ENCODE data around the gene LITAF. TPM values are rescaled to one million over a fixed set of nuclear protein-coding genes. Genes with fewer than 3 reads are reported as not detected.

Gene LITAF
- total and polyA plus RNA-seq, 2 of the 4 experiments (the other 2 are of a cell fraction), result 113 to 206 TPM

- H3K27ac ChIP-seq (ENCODE audit: insufficient read depth, low read length), result no peak overlapping the region
- ATAC-seq (ENCODE audit: low read depth), result no peak
- no peak overlapping the region for H4K8ac ChIP-seq (ENCODE audit: low read depth in 2 of 2, low read length in 2 of 2)
- H2AK5ac ChIP-seq (ENCODE audit: low read depth, low read length), result no peak overlapping the region
- no peak overlapping the region for H2BK5ac ChIP-seq (ENCODE audit: low read depth, low read length, poor library complexity, severe bottlenecking)
- ChIA-PET CTCF (no interaction called here), POLR2A (ENCODE audit: unreplicated experiment) (no interaction called here)
- H3K4me2 ChIP-seq (ENCODE audit: low read depth, low read length), result no peak overlapping the region
- H3K18ac ChIP-seq (ENCODE audit: low read depth, low read length), result no peak overlapping the region
- H2BK15ac ChIP-seq (ENCODE audit: low read depth, low read length), result no peak overlapping the region
- H3K9ac ChIP-seq (ENCODE audit: low read depth, low read length), result no peak overlapping the region
- no peaks in the 10 kb centered on the region for H4K20me1 ChIP-seq (ENCODE audit: insufficient read depth, low read length)
- H3K4me3 ChIP-seq (ENCODE audit: insufficient read depth, low read depth, low read length), result no peak overlapping the region
- WGBS, 2 experiments (ENCODE audit: extremely low coverage in 2 of 2, insufficient read length in 1 of 2), result 64% methylated on average over 9 of the region's 24 CpGs; no CpG with 5 or more reads in 1 of the 2 experiments
- H3K27me3 ChIP-seq (ENCODE audit: control insufficient read depth, insufficient read depth, low read length), result no peaks in the 10 kb centered on the region; the same call in 1 of the 2 replicates
- H2BK120ac ChIP-seq (ENCODE audit: low read depth, low read length), result no peak overlapping the region
- no peak overlapping the region for H3K56ac ChIP-seq (ENCODE audit: extremely low read depth, insufficient read depth, low read length)
- no peak overlapping the region for H4K5ac ChIP-seq (ENCODE audit: low read depth, low read length)
- TF ChIP-seq NFE2L2 (IDR thresholded peaks at IDR 0.05; ENCODE audit: low read depth, low read length) (no peak), FOS (IDR thresholded peaks at IDR 0.05; ENCODE audit: low read depth, low read length) (no peak), SMC3 (IDR thresholded peaks at IDR 0.05; ENCODE audit: low read depth, low read length) (no peak), RCOR1 (IDR thresholded peaks at IDR 0.05; ENCODE audit: insufficient replicate concordance, low read length) (no peak), MAZ (IDR thresholded peaks at IDR 0.05; ENCODE audit: borderline replicate concordance, low read depth, low read length) (no peak), MAFK (IDR thresholded peaks at IDR 0.05; ENCODE audit: low read depth, low read length) (no peak), POLR2A (IDR thresholded peaks at IDR 0.05; ENCODE audit: low read depth, low read length) (no peak), USF2 (IDR thresholded peaks at IDR 0.05; ENCODE audit: low read depth, low read length) (no peak), MXI1 (IDR thresholded peaks at IDR 0.05; ENCODE audit: borderline replicate concordance, low read depth, low read length) (no peak), RAD21 (IDR thresholded peaks at IDR 0.05; ENCODE audit: low read length) (no peak)
- intact Hi-C loops (cut with micrococcal nuclease) (no loop called here), in situ Hi-C loops (cut with MboI; ENCODE audit: low sequenced_read_pairs) (no loop called here), dilution Hi-C loops (cut with HindIII; ENCODE audit: low sequenced_read_pairs, unreplicated experiment) (no loop called here)
- peaks cover 14% of the 10 kb centered on the region for H3K4me1 ChIP-seq (ENCODE audit: control insufficient read depth, insufficient read depth, low read length)
- H3K9me3 ChIP-seq (ENCODE audit: control insufficient read depth, insufficient read depth, low read length), result no peaks in the 10 kb centered on the region
- H3K4ac ChIP-seq (ENCODE audit: low read depth, low read length), result no peak overlapping the region
- no peaks in the 10 kb centered on the region for H3K36me3 ChIP-seq (ENCODE audit: control insufficient read depth, insufficient read depth, low read length)
- no TSS peak for BruUV-seq (replicated peaks)
- H3K14ac ChIP-seq (replicated peaks; ENCODE audit: low read depth, low read length), result no peak overlapping the region
- DNase-seq, result no peak
- H2AFZ ChIP-seq (replicated peaks; ENCODE audit: low read length, poor library complexity), result peak overlapping the region; percentile 32
- H3K23ac ChIP-seq (ENCODE audit: low read depth, low read length), result no peak overlapping the region
- H3K9me1 ChIP-seq (ENCODE audit: insufficient read depth, low read length), result peaks cover 10% of the 10 kb centered on the region
- no peak overlapping the region for H4K91ac ChIP-seq (ENCODE audit: insufficient read depth, low read depth, low read length)
- no peak overlapping the region for H2BK20ac ChIP-seq (ENCODE audit: low read depth, low read length)
- H3K79me1 ChIP-seq (ENCODE audit: low read depth in 1 of 2, low read length in 2 of 2), result peaks cover 0 to 3% of the 10 kb centered on the region in 2 experiments; a peak in 1 of 4 replicates
- H2AK9ac ChIP-seq (replicated peaks; ENCODE audit: low read depth, low read length, poor library complexity), result peak overlapping the region; percentile 55
Measured at GRCh38 chr16:11500700-11501346, 85.9 kb downstream of the LITAF start.
